SIG-M5 treated with dmso at 0.1 percent for 504 hours (cell line): ENCODE results near the gene EDDM3A.
A peak's percentile ranks its signal among the peaks of the same experiment; 100 is the strongest.
"Not testable (repeated sequence)": the region's sequence is repeated elsewhere in the genome, so short reads cannot be mapped to it uniquely, and the experiment has no call there.

Experiments
- DNase-seq: peaks from one replicate; lab custom pipeline; 2025; ENCODE audit not compliant: unreplicated experiment; lab: John Stamatoyannopoulos, UW

The EDDM3A gene

GRCh38 chr14:20732979-20733635, 12.6 kb upstream of the EDDM3A start:
- no peak for DNase-seq

- no peak for DNase-seq
These were observed 11.8 kb upstream of the EDDM3A start for GRCh38 chr14:20733684-20734429.

GRCh38 chr14:20734430-20734806, 11.3 kb upstream of the EDDM3A start:
- no peak for DNase-seq

- not testable (repeated sequence) for DNase-seq
These were observed 7.4 kb upstream of the EDDM3A start for GRCh38 chr14:20738292-20738691.

GRCh38 chr14:20742132-20742531, 3.6 kb upstream of the EDDM3A start:
- DNase-seq, result no peak

GRCh38 chr14:20743556-20743955, 2.1 kb upstream of the EDDM3A start:
- DNase-seq, result peak; percentile 38

- no peak for DNase-seq
These were observed 879 bp downstream of the EDDM3A start for GRCh38 chr14:20746566-20746965.

GRCh38 chr14:20748439-20748838, 2.8 kb downstream of the EDDM3A start:
- DNase-seq, result no peak

- DNase-seq, result no peak
These were observed 4.5 kb downstream of the EDDM3A start for GRCh38 chr14:20750194-20750593.

GRCh38 chr14:20751963-20752562, 6.4 kb downstream of the EDDM3A start:
- DNase-seq, result no peak

- DNase-seq, result no peak
These were observed 8.6 kb downstream of the EDDM3A start for GRCh38 chr14:20754308-20754707.

- no peak for DNase-seq
These were observed 9.3 kb downstream of the EDDM3A start for GRCh38 chr14:20755037-20755436.

- DNase-seq, result peak; percentile 16
These were observed 12.3 kb downstream of the EDDM3A start for GRCh38 chr14:20757965-20758364.

- DNase-seq, result not testable (repeated sequence)
These were observed 13.8 kb downstream of the EDDM3A start for GRCh38 chr14:20759465-20759864.

- DNase-seq, result no peak
These were observed 15.3 kb downstream of the EDDM3A start for GRCh38 chr14:20760950-20761349.

GRCh38 chr14:20768593-20768892, 22.9 kb downstream of the EDDM3A start:
- DNase-seq, result no peak

GRCh38 chr14:20769421-20769820, 23.7 kb downstream of the EDDM3A start:
- DNase-seq, result no peak

GRCh38 chr14:20772650-20773049, 27.0 kb downstream of the EDDM3A start:
- DNase-seq, result no peak

- no peak for DNase-seq
These were observed 28.7 kb downstream of the EDDM3A start for GRCh38 chr14:20774258-20774824.

- DNase-seq, result no peak
These were observed 29.4 kb downstream of the EDDM3A start for GRCh38 chr14:20775043-20775442.

- DNase-seq, result no peak
These were observed 30.2 kb downstream of the EDDM3A start for GRCh38 chr14:20775901-20776300.

GRCh38 chr14:20781803-20782202, 36.1 kb downstream of the EDDM3A start:
- DNase-seq, result no peak
